ENCODE results near the gene SORCS2.
A peak's percentile ranks its signal among the peaks of the same experiment; 100 is the strongest.

The SORCS2 gene

DNA sequence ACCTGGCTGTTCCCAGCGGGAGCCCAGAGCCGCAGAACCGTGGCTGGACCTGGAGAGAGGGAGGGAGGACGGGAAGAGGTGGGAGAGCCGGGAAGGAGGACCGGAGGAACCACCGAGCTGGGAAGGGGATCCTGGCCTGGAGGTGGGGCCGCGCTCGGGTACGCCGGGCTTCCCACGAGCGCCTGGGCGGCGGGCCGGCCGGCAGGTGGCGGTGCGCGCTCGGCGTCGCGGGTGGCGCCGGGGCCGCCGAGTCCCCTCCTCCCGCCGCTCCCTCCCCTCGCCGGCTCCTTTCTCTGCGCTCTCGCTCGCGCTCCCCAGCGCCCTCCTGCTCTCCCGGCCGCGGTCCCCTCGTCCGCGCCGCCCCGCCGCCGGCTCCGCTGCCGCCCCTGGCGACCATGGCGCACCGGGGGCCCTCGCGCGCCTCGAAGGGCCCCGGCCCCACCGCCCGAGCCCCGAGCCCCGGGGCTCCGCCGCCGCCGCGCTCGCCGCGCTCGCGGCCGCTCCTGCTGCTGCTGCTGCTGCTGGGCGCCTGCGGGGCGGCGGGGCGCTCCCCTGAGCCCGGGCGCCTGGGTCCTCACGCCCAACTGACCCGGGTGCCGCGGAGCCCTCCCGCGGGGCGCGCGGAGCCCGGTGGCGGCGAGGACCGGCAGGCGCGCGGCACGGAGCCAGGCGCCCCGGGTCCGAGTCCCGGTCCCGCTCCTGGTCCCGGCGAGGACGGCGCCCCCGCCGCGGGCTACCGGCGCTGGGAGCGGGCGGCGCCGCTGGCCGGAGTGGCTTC lies at the start of gene SORCS2:
Gene SORCS2 (plus strand): TSS at position 287 of the 778 bp plus-strand sequence.
- H3K4me3 ChIP-seq (replicated peaks; ENCODE audit: low read depth, low read length) = no peak within 1 kb of the TSS
- DNase-seq (ENCODE audit: extremely low read depth, insufficient read length) = peak; percentile 55
- H3K27me3 ChIP-seq (replicated peaks; ENCODE audit: control insufficient read depth, insufficient read depth, low read length) = peaks cover 1% of the 10 kb centered on the region; the same call in 1 of the 2 replicates
- H3K36me3 ChIP-seq (ENCODE audit: control insufficient read depth, insufficient read depth, low read length) = no peaks in the 10 kb centered on the region
- peak; percentile 24 for TF ChIP-seq CTCF (IDR thresholded peaks at IDR 0.05; ENCODE audit: insufficient read depth, low read length, poor library complexity, severe bottlenecking)

- no peak for DNase-seq (ENCODE audit: extremely low read depth, insufficient read length)
- TF ChIP-seq CTCF (IDR thresholded peaks at IDR 0.05; ENCODE audit: insufficient read depth, low read length, poor library complexity, severe bottlenecking) = no peak
- Histone ChIP-seq H3K36me3 (ENCODE audit: control insufficient read depth, insufficient read depth, low read length) (no peaks in the 10 kb centered on the region), H3K27me3 (replicated peaks; ENCODE audit: control insufficient read depth, insufficient read depth, low read length) (peaks cover 2% of the 10 kb centered on the region; the same call in 1 of the 2 replicates), H3K4me3 (replicated peaks; ENCODE audit: low read depth, low read length) (no peak overlapping the region)
Measured at GRCh38 chr4:7144374-7145290, 47.7 kb upstream of the SORCS2 start.

DNA sequence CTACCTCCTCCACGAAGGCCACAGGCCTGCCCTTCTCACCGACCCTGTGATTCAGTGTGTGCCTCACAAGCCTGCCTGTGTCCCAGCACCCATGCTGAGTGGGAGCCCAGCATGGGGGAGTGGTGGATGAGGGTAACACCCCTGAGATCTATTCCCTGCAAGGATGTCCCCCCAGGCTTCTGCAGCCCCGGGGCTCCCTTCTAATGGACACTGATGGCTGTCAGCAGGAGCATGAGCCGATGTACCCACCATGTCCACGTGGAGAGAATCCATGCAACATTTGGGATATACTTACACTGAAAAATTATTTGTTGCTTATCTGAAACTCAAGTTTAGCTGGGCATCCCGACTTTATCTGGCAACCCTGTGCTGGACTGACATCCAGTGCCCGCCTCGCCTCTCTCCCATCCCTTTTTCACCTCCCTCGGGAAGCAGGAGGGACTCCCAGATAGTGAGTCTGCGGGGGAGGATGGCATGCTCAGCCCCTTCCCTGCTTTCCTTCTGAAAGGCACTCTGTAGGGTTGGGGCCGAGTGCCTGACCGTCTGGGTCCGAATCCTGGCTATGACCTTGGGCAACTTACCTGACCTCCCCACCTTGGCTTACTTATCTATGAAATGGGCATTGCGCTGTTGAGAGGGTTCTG lies 46.9 kb upstream of the SORCS2 start:
- H3K4me3 ChIP-seq (replicated peaks; ENCODE audit: low read depth, low read length) = no peak overlapping the region
- DNase-seq (ENCODE audit: extremely low read depth, insufficient read length) = no peak
- H3K36me3 ChIP-seq (ENCODE audit: control insufficient read depth, insufficient read depth, low read length) = no peaks in the 10 kb centered on the region
- TF ChIP-seq CTCF (IDR thresholded peaks at IDR 0.05; ENCODE audit: insufficient read depth, low read length, poor library complexity, severe bottlenecking) = no peak
- peaks cover 2% of the 10 kb centered on the region for H3K27me3 ChIP-seq (replicated peaks; ENCODE audit: control insufficient read depth, insufficient read depth, low read length)

- H3K4me3 ChIP-seq (replicated peaks; ENCODE audit: low read depth, low read length) = no peak overlapping the region
- no peak for DNase-seq (ENCODE audit: extremely low read depth, insufficient read length)
- TF ChIP-seq CTCF (IDR thresholded peaks at IDR 0.05; ENCODE audit: insufficient read depth, low read length, poor library complexity, severe bottlenecking) = no peak
- no peaks in the 10 kb centered on the region for H3K36me3 ChIP-seq (ENCODE audit: control insufficient read depth, insufficient read depth, low read length)
- peaks cover 2% of the 10 kb centered on the region for H3K27me3 ChIP-seq (replicated peaks; ENCODE audit: control insufficient read depth, insufficient read depth, low read length)
Measured at GRCh38 chr4:7146059-7146785, 46.1 kb upstream of the SORCS2 start.

DNA sequence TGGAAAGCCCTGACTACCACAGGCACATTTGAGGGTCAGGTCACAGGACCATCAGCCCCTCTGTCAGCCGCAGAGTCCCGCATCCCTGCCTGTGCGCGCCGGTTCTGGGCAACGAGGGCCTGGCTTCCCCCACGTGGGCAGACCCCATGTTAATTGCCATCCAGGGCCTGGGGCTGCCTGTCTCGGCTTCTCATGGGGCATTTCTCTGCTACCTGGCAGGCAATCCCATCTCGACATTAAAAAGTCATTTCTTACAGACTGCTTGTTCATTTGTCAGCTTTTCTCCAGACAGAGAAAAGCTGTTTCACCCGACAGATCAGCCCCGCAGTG lies 45.6 kb upstream of the SORCS2 start:
- H3K27me3 ChIP-seq (replicated peaks; ENCODE audit: control insufficient read depth, insufficient read depth, low read length) = peaks cover 3% of the 10 kb centered on the region
- no peaks in the 10 kb centered on the region for H3K36me3 ChIP-seq (ENCODE audit: control insufficient read depth, insufficient read depth, low read length)
- no peak overlapping the region for H3K4me3 ChIP-seq (replicated peaks; ENCODE audit: low read depth, low read length)
- TF ChIP-seq CTCF (IDR thresholded peaks at IDR 0.05; ENCODE audit: insufficient read depth, low read length, poor library complexity, severe bottlenecking) = no peak
- DNase-seq (ENCODE audit: extremely low read depth, insufficient read length) = no peak

Measured in GM06990 (cell line).